Stimulated activated CD8-positive, alpha-beta memory T cell treated with anti-CD3 and anti-CD28 coated beads, Interleukin-12 subunit alpha, Interleukin-12 subunit beta, amount 100 ng/mL, for 1 hour (primary cell): Measurements from ENCODE around the gene IFFO2.

Experiments used
- DNase-seq: peaks from one replicate; pipeline ENCODE4 v3.0.0-alpha.2; 2020; ENCODE audit warnings: low read depth

IFFO2 gene

GRCh38 chr1:18956193-18957135 lies at the start of gene IFFO2:
TSS of gene IFFO2 (minus strand) at chr1:18956676. CDS start at chr1:18956332, 344 bp downstream.
- peak; percentile 98 for DNase-seq

GRCh38 chr1:19006000-19006399 lies 49.5 kb upstream of the IFFO2 start:
- DNase-seq: no peak

GRCh38 chr1:19003371-19004290 lies 47.2 kb upstream of the IFFO2 start:
- no peak for DNase-seq

DNA sequence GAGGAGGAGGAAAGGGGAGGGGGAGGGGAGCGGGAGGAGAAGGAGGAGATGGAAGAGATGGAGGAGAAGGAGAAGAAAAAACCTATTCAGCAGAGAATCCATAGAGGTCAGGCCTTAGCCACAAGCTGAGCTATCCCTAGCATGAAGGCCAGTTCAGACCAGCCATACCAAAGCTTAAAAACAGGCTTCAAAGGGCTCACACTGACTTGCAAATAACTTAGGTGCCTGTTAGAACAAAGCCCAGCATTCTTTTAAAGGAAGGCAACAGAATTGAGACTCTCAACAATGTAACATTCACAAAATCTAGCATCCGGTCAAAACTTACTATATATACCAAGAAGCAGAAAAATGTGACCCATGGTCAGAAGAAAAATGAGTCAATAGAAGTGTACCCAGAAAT lies 43.6 kb upstream of the IFFO2 start:
- no peak for DNase-seq

DNA sequence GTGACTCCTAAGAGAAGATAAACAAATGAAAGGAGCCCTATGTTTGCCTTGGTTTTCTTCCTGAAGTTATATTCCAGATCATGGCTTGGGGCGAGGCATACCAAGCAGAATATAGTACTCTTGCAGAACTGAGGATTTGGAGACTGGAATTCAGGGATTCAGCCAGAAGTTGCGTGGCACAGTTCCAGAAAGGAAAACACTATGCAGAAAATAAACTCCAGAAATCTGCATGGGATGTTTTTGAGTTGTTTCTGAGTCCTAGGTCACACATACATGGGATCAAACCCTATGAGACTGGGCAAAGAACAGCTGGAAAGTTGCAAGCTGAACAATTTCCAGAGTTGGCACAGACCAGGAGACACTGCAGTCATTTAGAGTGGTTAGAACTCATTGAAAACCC lies 42.9 kb upstream of the IFFO2 start:
- no peak for DNase-seq

GRCh38 chr1:18998016-18998724 lies 41.7 kb upstream of the IFFO2 start:
- no peak for DNase-seq

- DNase-seq: no peak
Observed at GRCh38 chr1:18997508-18997907, 41.0 kb upstream of the IFFO2 start.

DNA sequence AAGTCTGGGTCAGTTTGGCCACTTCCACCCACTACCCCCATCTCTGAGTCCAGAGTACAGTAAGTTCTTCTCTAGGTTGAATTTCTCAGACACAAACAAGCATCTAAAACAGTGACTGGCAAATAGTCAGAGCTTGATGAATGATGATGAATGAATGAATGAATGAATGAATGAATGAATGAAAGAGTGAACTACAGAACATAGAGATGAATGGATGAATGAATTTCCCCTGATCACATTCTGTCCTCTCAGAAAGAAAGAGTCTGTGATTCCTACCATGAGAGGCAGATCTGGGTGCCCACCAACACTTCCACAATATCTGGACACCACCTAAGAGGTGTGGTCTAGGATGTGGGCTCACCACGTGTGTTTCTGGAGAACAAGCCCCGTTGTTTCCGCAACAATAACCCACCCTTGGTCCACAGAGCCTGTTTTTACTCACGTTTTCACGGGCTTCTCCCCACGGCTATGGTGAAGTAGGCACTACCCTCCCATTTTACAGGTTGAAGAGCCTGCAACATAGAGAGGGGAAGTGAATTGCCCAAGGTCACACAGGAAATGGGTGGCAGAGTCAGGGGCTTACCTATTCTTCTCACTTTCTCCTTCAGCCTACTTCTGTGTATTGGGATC lies 40.2 kb upstream of the IFFO2 start:
- no peak for DNase-seq

- no peak for DNase-seq
Observed at GRCh38 chr1:18994381-18994780, 37.9 kb upstream of the IFFO2 start.

DNA sequence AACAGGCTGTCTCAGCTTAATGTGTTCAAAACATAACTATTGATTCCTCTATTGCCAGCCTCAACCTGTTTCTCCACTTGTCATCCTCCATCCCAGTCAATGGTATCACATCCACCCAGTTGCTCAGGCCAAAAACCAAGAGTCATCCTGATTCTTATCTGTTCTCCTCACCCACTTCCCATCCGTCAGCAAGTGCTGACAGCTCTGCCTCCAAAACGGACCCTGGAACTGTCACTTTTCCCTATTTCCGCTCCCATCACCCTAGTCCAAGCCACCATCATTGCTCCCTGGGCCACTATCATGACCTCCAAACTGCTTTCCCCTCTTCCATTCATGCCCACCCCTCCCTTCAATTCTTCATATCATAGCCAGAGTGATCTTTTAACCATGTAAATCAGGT lies 36.2 kb upstream of the IFFO2 start:
- DNase-seq: no peak

GRCh38 chr1:18991585-18991984 lies 35.1 kb upstream of the IFFO2 start:
- DNase-seq: no peak

DNA sequence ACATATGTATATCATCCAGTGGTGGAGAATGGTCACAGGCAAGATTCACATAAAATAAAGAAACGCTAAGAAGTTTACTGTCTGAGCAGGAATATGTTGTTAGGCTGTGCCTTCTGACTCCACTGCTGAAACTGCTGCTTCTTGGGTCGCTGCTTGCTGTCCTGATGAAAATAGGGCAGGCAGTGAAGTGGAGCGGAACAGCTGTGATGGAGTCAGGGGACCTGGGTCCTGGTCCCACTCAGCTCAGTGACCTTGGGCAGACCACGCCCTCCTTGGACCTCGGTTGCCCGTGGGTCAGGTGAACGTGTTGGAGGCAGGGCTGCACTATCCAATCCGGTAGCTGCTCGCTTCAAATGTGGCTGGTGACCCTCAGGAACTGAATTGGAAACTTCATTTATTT lies 33.4 kb upstream of the IFFO2 start:
- DNase-seq: no peak

DNA sequence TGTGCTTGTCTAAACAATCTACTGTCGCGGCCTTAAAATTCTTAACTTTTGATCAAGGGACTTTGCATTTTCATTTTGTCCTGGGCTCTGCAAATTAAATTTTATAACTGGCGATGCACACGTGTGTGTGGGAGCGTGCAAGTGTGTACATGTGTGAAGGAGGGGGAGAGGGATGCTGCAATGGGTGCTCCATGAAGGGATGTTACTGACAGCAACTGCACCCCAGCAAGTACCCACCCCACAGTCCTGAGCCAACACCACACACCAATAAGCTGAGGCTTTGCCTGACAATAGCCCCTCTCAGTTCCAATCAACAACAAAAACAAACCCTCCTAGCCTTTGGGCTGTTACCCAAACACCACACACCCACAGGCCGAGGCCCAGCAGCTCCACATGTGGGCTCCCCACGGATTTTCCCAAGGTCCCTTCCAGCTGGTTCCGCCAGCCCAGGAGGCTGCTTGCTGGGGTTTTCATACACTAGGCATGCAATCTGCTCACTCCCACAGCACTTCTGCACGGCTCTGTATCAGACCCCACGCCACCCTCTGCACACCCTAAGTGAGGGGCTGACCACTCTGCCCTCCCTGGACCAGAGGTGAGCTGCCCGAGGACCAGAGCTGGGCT lies 32.8 kb upstream of the IFFO2 start:
- no peak for DNase-seq

DNA sequence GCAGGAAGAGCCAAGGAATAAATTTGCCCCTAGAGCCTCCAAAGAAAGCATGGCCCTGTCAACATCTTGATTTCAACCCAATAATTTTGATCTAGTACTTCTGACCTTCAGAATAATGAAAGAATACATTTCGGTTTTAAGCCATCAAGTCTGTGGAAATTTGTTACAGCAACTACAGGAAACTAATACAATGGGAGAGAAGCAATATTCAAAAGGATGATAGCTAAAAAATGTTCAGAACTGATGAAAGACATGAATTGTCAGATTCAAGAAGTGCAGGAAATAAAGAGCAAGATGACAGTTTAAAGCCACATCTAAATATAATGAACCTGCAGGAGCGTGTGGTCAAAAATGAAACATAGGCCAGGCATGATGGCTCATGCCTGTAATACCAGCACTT lies 24.8 kb upstream of the IFFO2 start:
- no peak for DNase-seq

- DNase-seq: no peak
Observed at GRCh38 chr1:18978706-18979105, 22.2 kb upstream of the IFFO2 start.

DNA sequence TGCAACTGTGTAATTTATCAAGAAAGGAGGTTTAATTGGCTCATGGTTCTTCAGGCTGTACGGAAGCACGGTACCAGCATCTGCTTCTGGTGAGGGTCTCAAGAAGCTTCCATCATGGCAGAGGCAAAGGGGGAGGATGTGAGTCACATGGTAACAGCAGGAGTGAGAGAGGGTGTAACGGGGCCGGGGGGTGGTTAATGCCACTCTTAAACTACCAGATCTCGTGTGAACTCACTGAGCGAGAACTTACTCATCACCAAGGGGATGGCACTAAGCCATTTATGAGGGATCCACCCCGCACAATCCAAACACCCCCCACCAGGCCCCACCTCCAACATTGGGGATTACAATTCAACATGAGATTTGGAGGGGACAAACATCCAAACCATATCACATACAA lies 21.0 kb upstream of the IFFO2 start:
- DNase-seq: no peak

GRCh38 chr1:18976096-18976495 lies 19.6 kb upstream of the IFFO2 start:
- no peak for DNase-seq

GRCh38 chr1:18974606-18975005 lies 18.1 kb upstream of the IFFO2 start:
- DNase-seq: no peak

GRCh38 chr1:18974005-18974404 lies 17.5 kb upstream of the IFFO2 start:
- no peak for DNase-seq

DNA sequence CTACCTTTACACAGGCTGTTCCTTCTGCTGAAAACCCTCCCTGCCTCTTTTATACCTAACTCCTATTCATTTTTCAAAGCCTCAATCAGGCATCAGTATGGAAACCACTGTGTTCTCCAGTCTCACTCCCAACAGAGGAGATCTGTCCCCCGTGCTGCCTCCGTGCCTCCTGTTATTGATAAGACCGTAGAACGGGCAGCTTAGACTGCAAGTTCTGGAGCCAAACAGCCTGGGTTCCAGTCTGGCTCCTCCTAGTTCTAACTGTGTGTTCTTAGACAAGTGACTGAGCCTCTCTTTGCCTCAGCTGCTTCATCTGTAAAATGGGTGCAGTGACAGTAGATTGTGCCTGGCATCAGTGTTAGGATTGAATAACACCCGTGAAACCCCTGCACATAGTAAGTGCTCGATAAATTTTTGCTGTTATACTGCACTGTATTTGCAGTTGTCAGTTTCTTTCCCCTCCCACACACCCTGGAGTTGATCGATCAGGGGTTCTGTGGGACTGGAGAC lies 17.0 kb upstream of the IFFO2 start:
- no peak for DNase-seq

DNA sequence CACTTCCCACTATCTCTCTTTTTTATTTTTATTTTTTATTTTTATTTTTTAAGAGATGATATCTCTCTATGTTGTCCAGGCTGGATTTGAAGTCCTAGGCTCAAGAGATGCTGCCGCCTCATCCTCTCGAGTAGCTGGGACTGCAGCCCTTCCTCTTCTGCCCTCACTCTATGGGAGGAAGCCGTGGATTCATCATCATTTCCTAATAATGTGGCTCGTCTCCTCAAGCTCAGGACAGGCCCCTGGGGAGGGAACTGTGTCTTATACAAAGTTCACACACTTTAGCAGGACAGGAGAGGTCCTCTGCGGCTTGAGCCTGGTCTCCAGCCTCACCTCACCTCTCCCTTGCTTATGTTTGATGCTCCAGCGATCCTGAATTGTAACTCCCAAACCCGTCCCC lies 16.5 kb upstream of the IFFO2 start:
- no peak for DNase-seq
